ENCODE data around the gene TIMP2. TPM values are rescaled to one million over a fixed set of nuclear protein-coding genes. Genes with fewer than 3 reads are reported as not detected.
"Not testable (repeated sequence)": the region's sequence is repeated elsewhere in the genome, so short reads cannot be mapped to it uniquely, and the experiment has no call there.

TIMP2 gene
- total RNA-seq, 1 experiment from 2014 or later = 145 TPM

DNA sequence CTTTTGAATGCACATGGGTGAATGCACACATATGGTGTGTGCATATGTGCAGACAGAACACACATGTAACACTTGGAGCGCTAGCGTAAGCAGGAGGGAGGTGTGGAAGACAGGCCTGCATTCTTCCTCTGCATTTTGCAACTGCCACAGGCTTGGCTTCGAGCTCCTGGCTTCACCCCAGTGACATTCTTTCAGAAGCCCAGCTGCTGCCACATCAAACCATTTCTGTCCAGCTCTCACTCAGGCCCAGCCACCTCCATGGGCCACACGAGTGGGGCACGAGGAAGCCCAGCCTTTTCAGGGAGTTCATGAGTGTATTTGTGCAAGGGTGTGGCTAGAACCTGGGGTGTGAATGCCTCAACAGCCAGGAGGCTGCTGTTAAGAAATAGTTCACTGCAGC, 35.7 kb upstream of the TIMP2 start:
- no peaks in the 10 kb centered on the region for H3K27me3 ChIP-seq
- H3K4me3 ChIP-seq = no peak overlapping the region
- H3K36me3 ChIP-seq = no peaks in the 10 kb centered on the region
- no peak for DNase-seq
- H3K9me3 ChIP-seq = no peaks in the 10 kb centered on the region

GRCh38 chr17:78959803-78960202, 34.6 kb upstream of the TIMP2 start:
- Histone ChIP-seq H3K36me3 (no peaks in the 10 kb centered on the region), H3K9me3 (no peaks in the 10 kb centered on the region), H3K27me3 (no peaks in the 10 kb centered on the region), H3K4me3 (no peak overlapping the region)
- no peak for DNase-seq

GRCh38 chr17:78958641-78959127, 33.5 kb upstream of the TIMP2 start:
- Histone ChIP-seq H3K9me3 (no peaks in the 10 kb centered on the region), H3K4me3 (no peak overlapping the region), H3K36me3 (no peaks in the 10 kb centered on the region), H3K27me3 (no peaks in the 10 kb centered on the region)
- peak; percentile 38 for DNase-seq

DNA sequence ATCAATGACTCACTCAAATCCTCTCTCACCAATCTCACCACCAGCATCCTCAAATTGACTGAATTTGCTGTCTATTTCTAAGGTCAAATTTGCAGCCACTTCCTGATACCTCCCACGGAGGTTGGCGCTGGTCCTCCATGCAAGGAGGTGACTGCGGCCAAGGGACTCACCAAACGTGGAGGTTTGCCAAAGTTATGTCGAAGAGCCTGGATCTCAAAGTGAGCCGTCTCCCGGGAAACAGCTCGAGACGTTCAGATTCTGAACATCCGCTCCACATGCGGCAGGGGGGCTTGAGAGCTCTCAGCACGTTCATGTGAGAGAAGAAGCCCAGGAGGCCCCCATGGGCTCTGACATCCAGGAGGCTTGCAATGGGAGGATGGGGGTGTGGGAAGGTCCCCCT, 31.9 kb upstream of the TIMP2 start:
- Histone ChIP-seq H3K36me3 (no peaks in the 10 kb centered on the region), H3K27me3 (no peaks in the 10 kb centered on the region), H3K4me3 (no peak overlapping the region), H3K9me3 (no peaks in the 10 kb centered on the region)
- DNase-seq = peak; percentile 42

DNA sequence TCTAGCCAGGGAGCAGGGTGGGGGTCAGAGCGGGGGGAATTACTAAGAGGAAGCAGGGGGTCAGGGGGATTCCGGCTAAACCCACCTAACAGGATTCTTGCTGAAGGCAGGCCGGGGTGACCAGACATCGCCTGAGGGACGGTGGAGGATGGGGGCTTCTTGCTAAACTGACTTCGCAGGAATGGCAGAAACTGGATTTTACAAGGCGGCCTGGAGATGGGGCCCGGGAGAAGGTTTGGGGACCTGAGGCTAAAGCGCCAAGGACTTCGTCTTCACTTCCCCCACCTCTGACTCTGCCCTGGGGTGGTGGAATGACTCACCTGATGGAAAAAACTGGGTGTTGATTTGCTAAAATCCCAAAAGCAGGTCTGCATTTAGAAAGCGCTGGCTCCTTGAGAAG, 31.1 kb upstream of the TIMP2 start:
- no peak overlapping the region for H3K4me3 ChIP-seq

GRCh38 chr17:78954684-78955083, 29.5 kb upstream of the TIMP2 start:
- no peak for DNase-seq
- no peaks in the 10 kb centered on the region for H3K36me3 ChIP-seq
- H3K4me3 ChIP-seq = no peak overlapping the region
- H3K9me3 ChIP-seq = peaks cover 3% of the 10 kb centered on the region
- no peaks in the 10 kb centered on the region for H3K27me3 ChIP-seq

More for the DNA sequence above, 31.1 kb upstream of the TIMP2 start:
- no peaks in the 10 kb centered on the region; the same call in 1 of the 2 replicates for H3K9me3 ChIP-seq
- no peaks in the 10 kb centered on the region for H3K27me3 ChIP-seq
- no peak for DNase-seq
- no peaks in the 10 kb centered on the region for H3K36me3 ChIP-seq

GRCh38 chr17:78953356-78954350, 28.5 kb upstream of the TIMP2 start:
- no peak for DNase-seq
- Histone ChIP-seq H3K4me3 (no peak overlapping the region), H3K36me3 (no peaks in the 10 kb centered on the region), H3K27me3 (no peaks in the 10 kb centered on the region), H3K9me3 (peaks cover 3% of the 10 kb centered on the region)

DNA sequence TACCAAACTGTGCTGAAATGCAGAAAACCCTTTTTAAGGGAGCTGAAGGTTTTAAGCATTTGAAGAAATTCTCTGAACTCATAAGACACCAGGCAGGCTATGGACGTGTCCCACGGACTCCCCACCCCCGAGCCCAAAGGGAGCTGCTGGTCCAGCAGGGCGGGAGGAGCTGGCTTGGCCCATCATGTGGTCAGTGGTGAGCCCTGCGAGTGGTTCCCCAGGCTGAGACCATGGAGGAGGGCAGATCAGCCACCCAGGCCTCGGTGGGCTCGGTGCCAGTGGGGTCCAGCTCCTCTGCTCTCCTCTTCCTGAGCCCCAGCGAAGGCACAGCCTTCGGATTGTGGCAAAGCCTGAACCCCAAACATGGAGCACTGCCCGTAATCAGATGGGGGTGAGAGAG, 27.5 kb upstream of the TIMP2 start:
- Histone ChIP-seq H3K9me3 (peaks cover 3% of the 10 kb centered on the region), H3K36me3 (no peaks in the 10 kb centered on the region)
- no peak for DNase-seq

DNA sequence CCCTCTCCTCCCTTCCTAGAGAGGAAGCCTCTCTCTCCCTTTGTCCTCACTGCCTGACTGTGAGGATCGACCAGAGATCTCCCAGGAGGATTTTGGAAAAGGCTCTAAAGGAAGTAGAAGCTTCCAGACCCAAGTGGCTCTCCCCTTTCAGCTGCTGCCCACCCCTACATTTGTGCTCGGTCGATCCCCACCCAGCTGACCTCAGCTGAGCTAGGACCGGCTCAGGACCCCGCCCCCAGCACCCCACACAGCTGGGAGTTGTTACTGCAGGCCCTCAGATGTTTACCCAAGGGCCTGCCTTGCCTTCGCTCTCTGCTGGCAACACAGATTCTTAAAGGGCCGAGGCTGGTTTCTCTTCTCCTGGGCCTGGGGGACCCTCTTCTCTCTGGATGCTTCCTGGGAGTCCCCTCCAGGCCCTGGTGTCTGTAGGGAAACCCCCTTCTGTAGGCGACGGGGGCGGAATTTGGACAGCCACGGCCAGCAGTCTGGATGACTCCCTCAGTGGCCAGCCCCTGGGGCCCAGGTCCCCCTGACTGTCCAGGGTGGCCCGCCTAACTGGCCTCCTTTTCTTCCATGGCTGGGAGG, 26.9 kb upstream of the TIMP2 start:
- Histone ChIP-seq H3K27me3 (no peaks in the 10 kb centered on the region), H3K9me3 (peaks cover 3% of the 10 kb centered on the region), H3K36me3 (no peaks in the 10 kb centered on the region), H3K4me3 (no peak overlapping the region)
- no peak for DNase-seq

More for the DNA sequence above, 27.5 kb upstream of the TIMP2 start:
- Histone ChIP-seq H3K4me3 (no peak overlapping the region), H3K27me3 (no peaks in the 10 kb centered on the region)

DNA sequence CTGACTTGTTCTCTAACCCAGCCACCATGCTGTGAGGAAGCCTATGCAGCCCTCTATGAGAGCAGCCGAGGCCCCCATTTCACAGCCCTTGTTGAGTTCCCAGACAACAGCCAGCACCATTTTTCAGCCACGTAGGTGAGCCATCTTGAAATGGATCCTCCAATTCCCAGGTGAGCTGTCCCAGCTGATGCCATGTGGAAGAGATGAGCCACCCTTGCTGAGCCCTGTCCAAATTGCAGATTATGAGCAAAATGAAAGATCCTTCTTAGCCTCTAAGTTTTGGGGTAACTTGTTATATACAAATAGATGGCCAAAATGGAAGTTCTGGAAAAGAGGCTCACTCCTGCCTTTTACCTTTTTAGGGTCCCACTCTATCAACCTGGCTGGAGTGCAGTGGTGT, 25.7 kb upstream of the TIMP2 start:
- no peaks in the 10 kb centered on the region for H3K27me3 ChIP-seq
- H3K4me3 ChIP-seq = no peak overlapping the region
- no peak for DNase-seq
- peaks cover 3% of the 10 kb centered on the region for H3K9me3 ChIP-seq
- H3K36me3 ChIP-seq = no peaks in the 10 kb centered on the region

DNA sequence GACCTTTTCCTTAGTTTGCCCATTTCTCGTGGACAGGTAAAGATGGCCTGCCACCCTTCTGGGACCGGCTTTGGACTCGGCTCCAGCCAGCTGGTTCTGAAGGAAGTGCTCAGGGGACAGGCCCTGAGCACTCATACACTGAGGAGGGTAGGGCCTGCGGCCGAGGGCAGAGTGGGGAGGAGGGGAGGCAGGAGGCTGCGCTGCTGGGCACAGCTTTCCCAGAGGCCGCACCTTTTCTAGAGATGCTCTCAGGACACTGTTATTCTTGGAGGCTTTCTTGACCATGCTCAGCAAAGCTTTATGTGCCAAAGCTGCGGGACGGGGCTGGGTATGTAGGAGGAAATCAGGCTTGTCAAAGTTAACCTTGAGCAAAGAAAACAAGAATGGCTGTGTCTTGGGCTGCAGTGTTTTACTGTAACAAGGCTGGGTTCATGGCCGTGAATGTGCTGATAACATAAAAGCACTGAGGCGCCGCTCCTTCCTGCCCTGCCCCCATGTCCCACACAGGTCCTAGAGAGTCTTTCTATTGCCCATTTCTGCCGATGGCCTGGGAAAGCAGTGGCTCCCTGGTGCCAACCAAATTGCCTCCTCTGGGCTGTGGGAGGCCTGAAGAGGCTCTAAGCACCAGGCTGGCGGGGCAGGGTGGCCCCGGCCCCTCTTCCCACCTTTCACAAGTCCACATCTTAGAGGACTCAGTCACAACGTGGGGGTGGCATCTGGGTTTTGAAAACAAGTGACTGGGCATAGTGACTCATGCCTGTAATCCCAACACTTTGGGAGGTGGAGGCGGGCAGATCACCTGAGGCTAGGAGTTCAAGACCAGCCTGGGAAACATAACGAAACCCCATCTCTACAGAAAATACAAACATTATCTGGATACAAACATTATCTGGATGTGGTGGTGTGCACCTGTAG, 22.3 kb upstream of the TIMP2 start:
- no peaks in the 10 kb centered on the region for H3K36me3 ChIP-seq
- DNase-seq = no peak
- no peaks in the 10 kb centered on the region for H3K27me3 ChIP-seq
- H3K4me3 ChIP-seq = no peak overlapping the region
- H3K9me3 ChIP-seq = peaks cover 3% of the 10 kb centered on the region

DNA sequence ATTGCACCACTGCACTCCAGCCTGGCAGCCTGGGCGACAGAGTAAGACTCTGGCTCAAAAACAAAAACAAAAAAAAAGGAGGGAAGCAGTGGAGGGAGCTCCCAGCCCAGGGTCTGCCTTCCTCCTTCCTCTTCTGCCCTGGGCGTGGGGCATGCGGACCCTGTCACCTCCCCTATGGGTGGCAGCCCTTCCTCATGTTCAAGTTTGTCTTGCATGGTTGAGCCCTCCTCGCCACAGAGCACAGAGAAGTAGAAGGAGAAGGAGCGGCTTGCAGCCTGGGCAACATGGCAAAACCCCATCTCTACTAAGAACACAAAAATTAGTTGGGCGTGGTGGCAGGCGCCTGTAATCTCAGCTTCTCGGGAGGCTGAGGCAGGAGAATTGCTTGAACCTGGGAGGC, 21.4 kb upstream of the TIMP2 start:
- Histone ChIP-seq H3K9me3 (peaks cover 3% of the 10 kb centered on the region), H3K36me3 (no peaks in the 10 kb centered on the region), H3K27me3 (no peaks in the 10 kb centered on the region), H3K4me3 (no peak overlapping the region)
- DNase-seq = no peak

DNA sequence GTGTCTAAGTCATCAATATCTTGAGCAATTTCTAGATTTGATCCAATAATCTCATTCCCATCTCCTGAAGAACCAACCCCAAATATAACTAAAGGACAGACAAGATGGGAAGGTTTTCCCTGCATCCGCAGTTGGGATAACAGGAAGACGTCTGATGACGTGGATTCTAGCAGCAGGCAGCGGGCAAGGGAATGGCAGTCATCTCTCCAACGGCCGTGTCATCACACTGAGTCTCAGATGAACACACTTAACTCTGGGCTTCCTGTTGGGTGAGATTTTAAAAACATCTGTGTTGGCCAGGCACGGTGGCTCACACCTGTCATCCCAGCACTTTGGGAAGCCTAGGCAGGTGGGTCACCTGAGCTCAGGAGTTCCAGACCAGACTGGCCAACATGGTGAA, 20.9 kb upstream of the TIMP2 start:
- Histone ChIP-seq H3K4me3 (no peak overlapping the region), H3K9me3 (peaks cover 3% of the 10 kb centered on the region), H3K27me3 (no peaks in the 10 kb centered on the region), H3K36me3 (no peaks in the 10 kb centered on the region)
- no peak for DNase-seq

DNA sequence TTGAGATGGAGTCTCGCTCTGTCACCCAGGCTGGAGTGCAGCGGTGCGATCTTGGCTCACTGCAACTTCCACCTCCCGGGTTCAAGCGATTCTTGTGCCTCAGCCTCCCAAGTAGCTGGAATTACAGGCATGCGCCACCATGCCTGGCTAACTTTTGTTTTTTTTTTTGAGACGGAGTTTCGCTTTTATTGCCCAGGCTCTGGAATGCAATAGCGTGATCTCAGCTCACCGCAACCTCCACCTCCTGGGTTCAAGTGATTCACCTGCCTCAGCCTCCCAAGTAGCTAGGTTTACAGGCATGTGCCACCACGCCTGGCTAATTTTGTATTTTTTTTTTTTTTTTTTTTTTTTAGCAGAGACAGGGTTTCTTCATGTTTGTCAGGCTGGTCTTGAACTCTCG, 20.3 kb upstream of the TIMP2 start:
- H3K36me3 ChIP-seq, DNase-seq, H3K4me3 ChIP-seq, H3K9me3 ChIP-seq, H3K27me3 ChIP-seq: not testable (repeated sequence)

DNA sequence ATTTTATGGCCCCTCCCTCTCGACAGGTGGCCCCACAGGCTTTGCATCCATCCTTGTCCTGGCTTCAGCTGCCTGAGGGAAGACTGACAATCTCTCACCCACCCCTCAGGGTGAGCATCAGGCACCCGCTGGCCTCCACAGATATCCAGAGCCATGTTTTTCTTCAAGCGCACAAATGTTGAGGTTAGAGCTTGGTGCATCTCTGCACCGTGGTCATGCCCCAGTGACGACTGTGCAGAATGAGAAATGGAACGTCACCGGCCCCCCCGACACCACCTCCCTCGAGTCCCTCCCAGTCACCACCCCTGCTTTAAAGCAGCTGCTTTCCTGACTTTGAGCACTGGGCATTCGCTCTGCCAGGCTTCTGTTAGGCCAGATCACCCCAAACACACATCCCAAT, 19.8 kb upstream of the TIMP2 start:
- DNase-seq = no peak
- Histone ChIP-seq H3K9me3 (no peaks in the 10 kb centered on the region), H3K27me3 (no peaks in the 10 kb centered on the region), H3K36me3 (no peaks in the 10 kb centered on the region), H3K4me3 (no peak overlapping the region)

- Histone ChIP-seq H3K9me3 (no peaks in the 10 kb centered on the region), H3K36me3 (no peaks in the 10 kb centered on the region), H3K27me3 (no peaks in the 10 kb centered on the region), H3K4me3 (no peak overlapping the region)
- DNase-seq = no peak
Measured at GRCh38 chr17:78944026-78944425, 18.8 kb upstream of the TIMP2 start.

DNA sequence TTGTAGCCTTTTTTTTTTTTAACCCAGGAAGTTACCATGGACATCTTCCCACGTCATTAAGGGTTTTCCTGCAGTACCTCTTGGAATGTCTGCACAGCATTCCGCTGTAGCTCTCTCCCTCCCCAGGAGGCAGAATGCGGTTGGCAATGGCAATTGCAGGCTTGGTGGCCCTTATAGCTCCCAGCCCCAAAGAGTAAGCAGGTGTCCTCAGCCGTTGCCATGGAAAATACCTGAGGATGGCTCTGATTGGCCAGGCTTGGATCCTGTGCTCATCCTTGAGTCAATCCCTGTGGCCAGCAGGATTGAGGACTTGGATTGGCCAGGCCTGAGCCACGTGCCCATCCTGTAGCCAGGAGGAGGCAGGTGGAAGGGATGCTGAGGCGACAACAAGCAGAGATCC, 15.5 kb upstream of the TIMP2 start:
- no peaks in the 10 kb centered on the region for H3K36me3 ChIP-seq
- DNase-seq = no peak
- no peaks in the 10 kb centered on the region for H3K27me3 ChIP-seq
- H3K4me3 ChIP-seq = no peak overlapping the region
- H3K9me3 ChIP-seq = no peaks in the 10 kb centered on the region

Data from MG63 (cell line).